ENCODE results near the gene DHRS7. TPM values are rescaled to one million over a fixed set of nuclear protein-coding genes. Genes with fewer than 3 reads are reported as not detected.

Gene DHRS7
- total and polyA plus RNA-seq, 10 of the 15 experiments (the other 5 are each of a cell fraction or from before 2014, with no cell fraction given): 55.0 to 99.8 (median 62.2) TPM

- Histone ChIP-seq H3K4me3 (peak overlapping the region; percentile 74), H3K36me3 (ENCODE audit: control insufficient read depth in 2 of 2, insufficient read depth in 2 of 2, low read length in 1 of 2) (peaks cover 0 to 4% of the 10 kb centered on the region in 2 experiments; a peak in 1 of 4 replicates), H3K79me2 (ENCODE audit: control insufficient read depth, insufficient read depth, low read length) (peaks cover 63% of the 10 kb centered on the region), H3K9ac (ENCODE audit: control insufficient read depth, insufficient read depth, low read length) (peak overlapping the region; percentile 45), H3K9me3 (replicated peaks; ENCODE audit: control insufficient read depth, insufficient read depth, low read length) (no peaks in the 10 kb centered on the region; the same call in 2 of the 3 replicates), H4K20me1 (ENCODE audit: control insufficient read depth, insufficient read depth) (no peaks in the 10 kb centered on the region), H3K27me3 (replicated peaks in 1 of 2; ENCODE audit: control insufficient read depth in 2 of 2, insufficient read depth in 2 of 2, low read length in 1 of 2) (no peaks in the 10 kb centered on the region), H3K4me2 (ENCODE audit: control insufficient read depth, insufficient read depth) (peak overlapping the region; percentile 87), H3K4me1 (ENCODE audit: control insufficient read depth, insufficient read depth, low read length) (peaks cover 8% of the 10 kb centered on the region), H2AFZ (ENCODE audit: control insufficient read depth, low read depth, low read length) (no peak overlapping the region), H3K27ac (ENCODE audit: control insufficient read depth, insufficient read depth) (peak overlapping the region; percentile 52)
- FAIRE-seq: no peak
- in situ Hi-C loops (cut with MboI) (no loop called here), intact Hi-C loops (cut with micrococcal nuclease; ENCODE audit: unreplicated experiment) (loop anchor here (5.0 to 10.0 kb wide), 3 partner anchors 113 to 610 kb away; partner anchors contain the start of genes JKAMP and L3HYPDH)
- RAD21 ChIA-PET (ENCODE audit: unreplicated experiment): interaction anchor here (0.9 to 2.8 kb wide), 3 partner anchors 70 to 160 kb away, joined by 4 to 14 read pairs (median 13); partner anchors contain the start of gene DHRS7
- POLR2A ChIA-PET: interaction anchor here (1.3 to 3.0 kb wide), 2 partner anchors 70 to 171 kb away, joined by 3 to 20 read pairs; partner anchors contain the start of gene DHRS7
- TF ChIP-seq SP1 (IDR thresholded peaks at IDR 0.05; ENCODE audit: low read depth, low read length): no peak
- no peak for TF ChIP-seq ATF7 (IDR thresholded peaks at IDR 0.05; ENCODE audit: low read depth)
- TF ChIP-seq RUNX3 (IDR thresholded peaks at IDR 0.05; ENCODE audit: low read length): peak; percentile 48
- 74% methylated on average over 5 of the region's 5 CpGs for WGBS (ENCODE audit: insufficient coverage, insufficient replicate concordance, low lambda C conversion rate, missing lambda C conversion rate)
- SMC1A ChIA-PET (ENCODE audit: uncharacterized antibody, unreplicated experiment): interaction anchor here (1.1 to 2.7 kb wide), 4 partner anchors 12 to 90 kb away, joined by 3 to 14 read pairs (median 6); no protein-coding TSS in a partner anchor
- no peak for DNase-seq (ENCODE audit: low read depth, low spot score)
- peak; percentile 2 for ATAC-seq
- no TSS peak for BruUV-seq (replicated peaks)
- CTCF ChIA-PET: interaction anchor here (1.7 kb wide), 1 partner anchor 129 kb away, joined by 7 read pairs; no protein-coding TSS in a partner anchor
Measured at GRCh38 chr14:60094306-60094897, 70.8 kb downstream of the DHRS7 start.

Other genes with a start within 250 kb of the DHRS7 start
- gene LRRC9, start 245.3 kb downstream of the DHRS7 start, total RNA-seq (2014; rRNA removed): not detected in 2 replicates
- gene LRRC9, start 245.3 kb downstream of the DHRS7 start, total RNA-seq (2014; rRNA removed; fragmentation: Illumina TruSeq; extraction: Trizol): not detected in 2 replicates
- gene LRRC9, start 245.3 kb downstream of the DHRS7 start, total RNA-seq (2021): not detected in 2 replicates
- not detected in 2 replicates for gene LRRC9, start 245.3 kb downstream of the DHRS7 start, polyA plus RNA-seq (2011; rRNA removed)
- not detected in 2 replicates for gene LRRC9, start 245.3 kb downstream of the DHRS7 start, polyA plus RNA-seq (2014; fragmentation: Illumina TruSeq; extraction: Trizol)
- gene LRRC9, start 245.3 kb downstream of the DHRS7 start, polyA plus RNA-seq (2014; fragmentation: Nextera tagmentation; extraction: Ambion mirVana): not detected
- gene LRRC9, start 245.3 kb downstream of the DHRS7 start, polyA plus RNA-seq (2014; rRNA removed): not detected in 2 replicates
- gene LRRC9, start 245.3 kb downstream of the DHRS7 start, polyA plus RNA-seq (2016; fragmentation: Nextera tagmentation; extraction: Ambion mirVana): not detected
- gene PCNX4, start 73.5 kb downstream of the DHRS7 start, total RNA-seq (2014; rRNA removed): 41.7 and 45.1 TPM in 2 replicates
- 38.0 and 39.6 TPM in 2 replicates for gene PCNX4, start 73.5 kb downstream of the DHRS7 start, total RNA-seq (2014; rRNA removed; fragmentation: Illumina TruSeq; extraction: Trizol)
- gene PCNX4, start 73.5 kb downstream of the DHRS7 start, total RNA-seq (2021): 40.5 and 41.4 TPM in 2 replicates
- gene PCNX4, start 73.5 kb downstream of the DHRS7 start, polyA plus RNA-seq (2011; rRNA removed): 45.9 and 51.5 TPM in 2 replicates
- 56.6 and 85.2 TPM in 2 replicates for gene PCNX4, start 73.5 kb downstream of the DHRS7 start, polyA plus RNA-seq (2014; fragmentation: Illumina TruSeq; extraction: Trizol)
- gene PCNX4, start 73.5 kb downstream of the DHRS7 start, polyA plus RNA-seq (2014; fragmentation: Nextera tagmentation; extraction: Ambion mirVana): 10 to 100 TPM; 13.8 to 15.7 TPM
- gene PCNX4, start 73.5 kb downstream of the DHRS7 start, polyA plus RNA-seq (2014; rRNA removed): 16.7 and 23.0 TPM in 2 replicates
- gene PCNX4, start 73.5 kb downstream of the DHRS7 start, polyA plus RNA-seq (2016; fragmentation: Nextera tagmentation; extraction: Ambion mirVana): 10 to 100 TPM; 30.8 to 39.1 TPM
- 16.8 and 25.3 TPM in 2 replicates for gene PPM1A, start 83.8 kb upstream of the DHRS7 start, total RNA-seq (2014; rRNA removed)
- gene PPM1A, start 83.8 kb upstream of the DHRS7 start, total RNA-seq (2014; rRNA removed; fragmentation: Illumina TruSeq; extraction: Trizol): 35.1 and 35.3 TPM in 2 replicates
- 66.2 and 73.1 TPM in 2 replicates for gene PPM1A, start 83.8 kb upstream of the DHRS7 start, total RNA-seq (2021)
- 124 and 181 TPM in 2 replicates for gene PPM1A, start 83.8 kb upstream of the DHRS7 start, polyA plus RNA-seq (2011; rRNA removed)
- 55.7 and 77.5 TPM in 2 replicates for gene PPM1A, start 83.8 kb upstream of the DHRS7 start, polyA plus RNA-seq (2014; fragmentation: Illumina TruSeq; extraction: Trizol)
- gene PPM1A, start 83.8 kb upstream of the DHRS7 start, polyA plus RNA-seq (2014; fragmentation: Nextera tagmentation; extraction: Ambion mirVana): 10 to 100 TPM; 49.0 to 58.6 TPM
- gene PPM1A, start 83.8 kb upstream of the DHRS7 start, polyA plus RNA-seq (2014; rRNA removed): 40.3 and 45.0 TPM in 2 replicates
- 10 to 100 TPM; 29.0 to 29.8 TPM for gene PPM1A, start 83.8 kb upstream of the DHRS7 start, polyA plus RNA-seq (2016; fragmentation: Nextera tagmentation; extraction: Ambion mirVana)

All from GM12878 (cell line).